ENCODE data around the gene COL27A1.

DNA sequence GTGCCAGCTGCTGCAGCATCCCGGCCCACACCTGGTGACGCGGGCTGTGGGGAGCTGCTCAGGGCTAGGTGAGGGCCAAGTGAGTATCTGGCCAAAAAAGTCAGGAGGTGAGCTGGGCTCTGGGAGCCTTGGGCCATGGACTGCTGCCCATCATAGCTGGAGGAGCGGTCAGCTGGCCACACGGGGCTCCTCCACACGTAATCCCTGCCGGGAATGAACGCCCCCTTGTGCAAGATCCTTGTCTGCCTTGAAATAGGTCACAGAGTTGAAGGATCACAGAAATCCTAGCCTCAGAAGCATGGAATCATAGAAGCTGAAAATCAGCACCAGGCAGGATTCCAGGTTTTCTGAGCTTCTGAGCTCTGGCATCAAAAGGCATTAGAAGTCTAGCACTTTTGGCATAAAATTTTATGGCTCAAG, 16.8 kb upstream of the COL27A1 start:
- no peak for TF ChIP-seq EZH2 (IDR thresholded peaks at IDR 0.05; ENCODE audit: borderline replicate concordance, low read depth, low read length, poor library complexity, severe bottlenecking)
- TF ChIP-seq, protein P1, sequence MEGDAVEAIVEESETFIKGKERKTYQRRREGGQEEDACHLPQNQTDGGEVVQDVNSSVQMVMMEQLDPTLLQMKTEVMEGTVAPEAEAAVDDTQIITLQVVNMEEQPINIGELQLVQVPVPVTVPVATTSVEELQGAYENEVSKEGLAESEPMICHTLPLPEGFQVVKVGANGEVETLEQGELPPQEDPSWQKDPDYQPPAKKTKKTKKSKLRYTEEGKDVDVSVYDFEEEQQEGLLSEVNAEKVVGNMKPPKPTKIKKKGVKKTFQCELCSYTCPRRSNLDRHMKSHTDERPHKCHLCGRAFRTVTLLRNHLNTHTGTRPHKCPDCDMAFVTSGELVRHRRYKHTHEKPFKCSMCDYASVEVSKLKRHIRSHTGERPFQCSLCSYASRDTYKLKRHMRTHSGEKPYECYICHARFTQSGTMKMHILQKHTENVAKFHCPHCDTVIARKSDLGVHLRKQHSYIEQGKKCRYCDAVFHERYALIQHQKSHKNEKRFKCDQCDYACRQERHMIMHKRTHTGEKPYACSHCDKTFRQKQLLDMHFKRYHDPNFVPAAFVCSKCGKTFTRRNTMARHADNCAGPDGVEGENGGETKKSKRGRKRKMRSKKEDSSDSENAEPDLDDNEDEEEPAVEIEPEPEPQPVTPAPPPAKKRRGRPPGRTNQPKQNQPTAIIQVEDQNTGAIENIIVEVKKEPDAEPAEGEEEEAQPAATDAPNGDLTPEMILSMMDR (conservative IDR thresholded peaks at IDR 0.05; ENCODE audit: low read depth, low read length): no peak

Data from A673 (cell line).